BJ (cell line): ENCODE results near the gene FGF10. TPM values are rescaled to one million over a fixed set of nuclear protein-coding genes. Genes with fewer than 3 reads are reported as not detected.

Source experiments
- CTCF ChIA-PET: fragments of 350-600 bp; formaldehyde crosslinking; extraction: SDS; loops from one replicate; lab custom pipeline; 2021; ENCODE audit warnings: antibody characterized with exemption, inconsistent platforms; lab: Yijun Ruan, JAX
- POLR2A ChIA-PET: fragments of 300-600 bp; sonication (Branson Sonifier 250); formaldehyde crosslinking; extraction: SDS; loops from one replicate; lab custom pipeline; 2021; ENCODE audit warnings: antibody characterized with exemption; lab: Charles Lee
- DNase-seq: peaks from one replicate; pipeline ENCODE4 v3.0.0-alpha.2; 2011; ENCODE audit warnings: low read depth
- H3K27me3 ChIP-seq: 2 replicates; pipeline ENCODE4 v1.6.0; 2011; ENCODE audit warnings: low read length; ENCODE audit not compliant: control insufficient read depth, insufficient read depth
- H3K36me3 ChIP-seq: 2 replicates; pipeline ENCODE4 v1.5.1; 2011; ENCODE audit warnings: low read length; ENCODE audit not compliant: control insufficient read depth, insufficient read depth
- H3K4me3 ChIP-seq: 2 replicates; pipeline ENCODE4 v1.5.1; 2011; ENCODE audit warnings: low read depth, mild to moderate bottlenecking, control low read depth, low read length
- CTCF ChIP-seq: IDR thresholded peaks from 2 replicates; pipeline ENCODE4 v1.5.1; 2011; ENCODE audit warnings: low read depth, mild to moderate bottlenecking, control low read depth, inconsistent platforms, low read length, moderate library complexity; ENCODE audit not compliant: insufficient read depth
- polyA plus RNA-seq: library from polyadenylated mRNA; depleted of rRNA; stranded (reverse); fragments of >200 nt; gene quantifications from 2 replicates; pipeline ENCODE4 v1.2.3, GENCODE V29; 2011

Gene FGF10
- polyA plus RNA-seq, 1 experiment: not detected

GRCh38 chr5:44275329-44275728 lies 113.9 kb downstream of the FGF10 start:
- H3K4me3 ChIP-seq: no peak overlapping the region
- ChIA-PET POLR2A (no interaction called here), CTCF (no interaction called here)
- no peak for TF ChIP-seq CTCF
- no peak for DNase-seq
- H3K36me3 ChIP-seq: no peaks in the 10 kb centered on the region
- H3K27me3 ChIP-seq: no peaks in the 10 kb centered on the region

GRCh38 chr5:44267909-44268308 lies 121.3 kb downstream of the FGF10 start:
- POLR2A ChIA-PET: no interaction called here
- Histone ChIP-seq H3K4me3 (no peak overlapping the region), H3K27me3 (no peaks in the 10 kb centered on the region), H3K36me3 (no peaks in the 10 kb centered on the region)
- TF ChIP-seq CTCF: no peak
- DNase-seq: no peak
- CTCF ChIA-PET: no interaction called here

GRCh38 chr5:44266882-44267576 lies 122.2 kb downstream of the FGF10 start:
- no peak overlapping the region for H3K4me3 ChIP-seq
- no peaks in the 10 kb centered on the region for H3K27me3 ChIP-seq
- TF ChIP-seq CTCF: no peak
- DNase-seq: no peak
- no peaks in the 10 kb centered on the region for H3K36me3 ChIP-seq
- CTCF ChIA-PET: no interaction called here
- POLR2A ChIA-PET: no interaction called here

- Histone ChIP-seq H3K36me3 (no peaks in the 10 kb centered on the region), H3K27me3 (no peaks in the 10 kb centered on the region), H3K4me3 (no peak overlapping the region)
- TF ChIP-seq CTCF: no peak
- ChIA-PET POLR2A (no interaction called here), CTCF (interaction anchor here (0.7 kb wide), 1 partner anchor 21 kb away, joined by 3 read pairs; no protein-coding TSS in a partner anchor)
- DNase-seq: no peak
These were observed 123.5 kb downstream of the FGF10 start for GRCh38 chr5:44265713-44266112.

GRCh38 chr5:44260793-44261192 lies 128.4 kb downstream of the FGF10 start:
- ChIA-PET POLR2A (no interaction called here), CTCF (no interaction called here)
- no peak for DNase-seq
- Histone ChIP-seq H3K4me3 (no peak overlapping the region), H3K36me3 (no peaks in the 10 kb centered on the region), H3K27me3 (no peaks in the 10 kb centered on the region)
- TF ChIP-seq CTCF: no peak
